ENCODE results near the gene LRRC4C. TPM values are rescaled to one million over a fixed set of nuclear protein-coding genes. Genes with fewer than 3 reads are reported as not detected.
"Not testable (repeated sequence)": the region's sequence is repeated elsewhere in the genome, so short reads cannot be mapped to it uniquely, and the experiment has no call there.

LRRC4C gene
- total RNA-seq, 1 donor from 2014 or later: 16.9 TPM

- no peaks in the 10 kb centered on the region for H3K27me3 Mint-ChIP-seq (ENCODE audit: low read depth)
- peaks cover 15% of the 10 kb centered on the region for H3K9me3 Mint-ChIP-seq
- no peak for TF ChIP-seq CTCF (IDR thresholded peaks at IDR 0.05; ENCODE audit: unreplicated experiment)
- no peak for DNase-seq (ENCODE audit: low spot score in 2 of 2, unreplicated experiment in 2 of 2)
- no peak overlapping the region for H3K4me3 Mint-ChIP-seq
- H3K36me3 Mint-ChIP-seq: peaks cover 2% of the 10 kb centered on the region
- peaks cover 20% of the 10 kb centered on the region for H3K4me1 Mint-ChIP-seq
- H3K27ac Mint-ChIP-seq: peak overlapping the region; percentile 70
These were observed 591.3 kb downstream of the LRRC4C start for GRCh38 chr11:40867991-40868632.

- H3K4me1 Mint-ChIP-seq; H3K9me3 Mint-ChIP-seq; H3K36me3 Mint-ChIP-seq; DNase-seq (ENCODE audit: low spot score in 2 of 2, unreplicated experiment in 2 of 2); H3K4me3 Mint-ChIP-seq; H3K27ac Mint-ChIP-seq; H3K27me3 Mint-ChIP-seq (ENCODE audit: low read depth): not testable (repeated sequence)
These were observed 601.7 kb downstream of the LRRC4C start for GRCh38 chr11:40857754-40858153.

- H3K4me3 Mint-ChIP-seq: no peak overlapping the region
- no peak overlapping the region for H3K27ac Mint-ChIP-seq
- no peaks in the 10 kb centered on the region for H3K27me3 Mint-ChIP-seq (ENCODE audit: low read depth)
- no peaks in the 10 kb centered on the region for H3K36me3 Mint-ChIP-seq
- DNase-seq (ENCODE audit: low spot score in 2 of 2, unreplicated experiment in 2 of 2): no peak
- peaks cover 5% of the 10 kb centered on the region for H3K9me3 Mint-ChIP-seq
- TF ChIP-seq CTCF (IDR thresholded peaks at IDR 0.05; ENCODE audit: unreplicated experiment): no peak
- no peaks in the 10 kb centered on the region for H3K4me1 Mint-ChIP-seq
These were observed 616.6 kb downstream of the LRRC4C start for GRCh38 chr11:40842750-40843339.

- peaks cover 5% of the 10 kb centered on the region for H3K9me3 Mint-ChIP-seq
- H3K27ac Mint-ChIP-seq: no peak overlapping the region
- H3K27me3 Mint-ChIP-seq (ENCODE audit: low read depth): no peaks in the 10 kb centered on the region
- H3K36me3 Mint-ChIP-seq: no peaks in the 10 kb centered on the region
- DNase-seq (ENCODE audit: low spot score in 2 of 2, unreplicated experiment in 2 of 2): no peak
- TF ChIP-seq CTCF (IDR thresholded peaks at IDR 0.05; ENCODE audit: unreplicated experiment): no peak
- no peak overlapping the region for H3K4me3 Mint-ChIP-seq
- H3K4me1 Mint-ChIP-seq: no peaks in the 10 kb centered on the region
These were observed 618.2 kb downstream of the LRRC4C start for GRCh38 chr11:40841231-40841630.

- no peaks in the 10 kb centered on the region for H3K4me1 Mint-ChIP-seq
These were observed 621.2 kb downstream of the LRRC4C start for GRCh38 chr11:40838181-40838683.

More at GRCh38 chr11:40838181-40838683, 621.2 kb downstream of the LRRC4C start:
- no peak for TF ChIP-seq CTCF (IDR thresholded peaks at IDR 0.05; ENCODE audit: unreplicated experiment)
- no peak overlapping the region for H3K27ac Mint-ChIP-seq
- H3K27me3 Mint-ChIP-seq (ENCODE audit: low read depth): no peaks in the 10 kb centered on the region
- no peak overlapping the region for H3K4me3 Mint-ChIP-seq
- DNase-seq (ENCODE audit: low spot score in 2 of 2, unreplicated experiment in 2 of 2): no peak
- H3K9me3 Mint-ChIP-seq: peaks cover 5% of the 10 kb centered on the region
- no peaks in the 10 kb centered on the region for H3K36me3 Mint-ChIP-seq

Measured in mesothelial cell of epicardium (in vitro differentiated cells).